HepG2 (cell line): Measurements from ENCODE around the gene RUSF1.

Experiments
- CTCF ChIP-seq: sonication (generic); formaldehyde crosslinking; IDR thresholded peaks from 2 replicates; pipeline ENCODE4 v1.5.0; 2020; ENCODE audit warnings: mild to moderate bottlenecking, missing genetic modification reagents, moderate library complexity
- JUND ChIP-seq: sonication (generic); formaldehyde crosslinking; IDR thresholded peaks from 2 replicates; pipeline ENCODE4 v1.8.0; 2022; ENCODE audit warnings: mild to moderate bottlenecking, missing genetic modification reagents
- MLX ChIP-seq: IDR thresholded peaks from 2 replicates; pipeline ENCODE4 v1.6.1; 2016
- PHF8 ChIP-seq: sonication (generic); formaldehyde crosslinking; IDR thresholded peaks from 2 replicates; pipeline ENCODE4 v1.5.0; 2020; ENCODE audit warnings: missing genetic modification reagents
- POLR2AphosphoS5 ChIP-seq: IDR thresholded peaks from 2 replicates; pipeline ENCODE4 v1.6.1; 2012; ENCODE audit warnings: low read depth, low read length
- YY1 ChIP-seq: IDR thresholded peaks from 2 replicates; pipeline ENCODE4 v1.6.1; 2011; ENCODE audit warnings: low read length, low read depth, moderate library complexity, mild to moderate bottlenecking; ENCODE audit not compliant: insufficient read depth, insufficient replicate concordance
- ZNF292 ChIP-seq: sonication (generic); formaldehyde crosslinking; IDR thresholded peaks from 2 replicates; pipeline ENCODE4 v1.8.1; 2022; ENCODE audit warnings: mild to moderate bottlenecking, low read depth, missing genetic modification reagents, borderline replicate concordance
- ZNF549 ChIP-seq: sonication (generic); formaldehyde crosslinking; IDR thresholded peaks from 2 replicates; pipeline ENCODE4 v1.5.0; 2020; ENCODE audit warnings: missing genetic modification reagents
- ZNF777 ChIP-seq: sonication (generic); formaldehyde crosslinking; IDR thresholded peaks from 2 replicates; pipeline ENCODE4 v1.4.0; 2020; ENCODE audit warnings: missing genetic modification reagents

GRCh38 chr16:31477220-31478216 lies 30.7 kb downstream of the RUSF1 start:
- TF ChIP-seq JUND (no peak; the same call in 1 of the 2 replicates), YY1 (peak; percentile 5), ZNF292 (CRISPR knock-in tag) (peak; percentile 91; the same call in 1 of the 2 replicates), PHF8 (peak; percentile 60; the same call in 1 of the 2 replicates), CTCF (CRISPR knock-in tag) (peak; percentile 86), ZNF549 (no peak), POLR2AphosphoS5 (no peak; the same call in 1 of the 2 replicates), ZNF777 (CRISPR knock-in tag) (peak; percentile 82; the same call in 1 of the 2 replicates), MLX (CRISPR knock-in tag) (no peak)
